ENCODE results near the gene HMX2. TPM values are rescaled to one million over a fixed set of nuclear protein-coding genes. Genes with fewer than 3 reads are reported as not detected.

The HMX2 gene
- total and polyA plus RNA-seq, 2 of the 13 experiments (the other 11 are each of a cell fraction or from before 2014, with no cell fraction given), result not detected

GRCh38 chr10:123140164-123140982 is 7.6 kb upstream of the HMX2 start (continued):
- TF ChIP-seq ZNF317 (CRISPR knock-in tag; IDR thresholded peaks at IDR 0.05) (no peak), NCOA2 (CRISPR knock-in tag; IDR thresholded peaks at IDR 0.05) (no peak), GABPA (IDR thresholded peaks at IDR 0.05; ENCODE audit: low read depth, low read length) (0 out of 2 replicates have a peak, but pooled peaks have one; percentile 12), GABPA (CRISPR knock-in tag; IDR thresholded peaks at IDR 0.05; ENCODE audit: low read depth) (no peak), ZNF382 (CRISPR knock-in tag; IDR thresholded peaks at IDR 0.05; ENCODE audit: borderline replicate concordance) (no peak), SP4 (CRISPR knock-in tag; IDR thresholded peaks at IDR 0.05) (no peak), CBX2 (IDR thresholded peaks at IDR 0.05; ENCODE audit: low read depth, low read length) (peak; percentile 93), CBX2 (CRISPR knock-in tag; IDR thresholded peaks at IDR 0.05; ENCODE audit: low read depth) (0 out of 2 replicates have a peak, but pooled peaks have one; percentile 36), GATA4 (IDR thresholded peaks at IDR 0.05; ENCODE audit: borderline replicate concordance, low read depth) (no peak), ZNF737 (CRISPR knock-in tag; IDR thresholded peaks at IDR 0.05; ENCODE audit: borderline replicate concordance) (no peak), SP5 (CRISPR knock-in tag; IDR thresholded peaks at IDR 0.05; ENCODE audit: borderline replicate concordance, low read depth) (no peak), ZNF780A (CRISPR knock-in tag; IDR thresholded peaks at IDR 0.05) (no peak), ZNF496 (CRISPR knock-in tag; IDR thresholded peaks at IDR 0.05; ENCODE audit: insufficient replicate concordance) (no peak), ZNF703 (CRISPR knock-in tag; IDR thresholded peaks at IDR 0.05; ENCODE audit: borderline replicate concordance) (no peak), JARID2 (CRISPR knock-in tag; IDR thresholded peaks at IDR 0.05; ENCODE audit: insufficient replicate concordance) (no peak), ZNF234 (CRISPR knock-in tag; conservative IDR thresholded peaks at IDR 0.05) (no peak), MAF1 (CRISPR knock-in tag; IDR thresholded peaks at IDR 0.05; ENCODE audit: borderline replicate concordance) (no peak), ZNF605 (CRISPR knock-in tag; IDR thresholded peaks at IDR 0.05) (no peak), HMGA1 (CRISPR knock-in tag; conservative IDR thresholded peaks at IDR 0.05) (no peak), NR2F2 (IDR thresholded peaks at IDR 0.05; ENCODE audit: borderline replicate concordance, low read depth) (no peak), ZNF3 (CRISPR knock-in tag; IDR thresholded peaks at IDR 0.05) (no peak), ZNF12 (CRISPR knock-in tag; IDR thresholded peaks at IDR 0.05) (no peak), ZNF501 (CRISPR knock-in tag; IDR thresholded peaks at IDR 0.05) (peak; percentile 62; the same call in 1 of the 2 replicates), MBNL3 (CRISPR knock-in tag; conservative IDR thresholded peaks at IDR 0.05) (no peak), MLXIP (CRISPR knock-in tag; IDR thresholded peaks at IDR 0.05; ENCODE audit: borderline replicate concordance) (no peak)
- TF ChIP-seq, protein P1, sequence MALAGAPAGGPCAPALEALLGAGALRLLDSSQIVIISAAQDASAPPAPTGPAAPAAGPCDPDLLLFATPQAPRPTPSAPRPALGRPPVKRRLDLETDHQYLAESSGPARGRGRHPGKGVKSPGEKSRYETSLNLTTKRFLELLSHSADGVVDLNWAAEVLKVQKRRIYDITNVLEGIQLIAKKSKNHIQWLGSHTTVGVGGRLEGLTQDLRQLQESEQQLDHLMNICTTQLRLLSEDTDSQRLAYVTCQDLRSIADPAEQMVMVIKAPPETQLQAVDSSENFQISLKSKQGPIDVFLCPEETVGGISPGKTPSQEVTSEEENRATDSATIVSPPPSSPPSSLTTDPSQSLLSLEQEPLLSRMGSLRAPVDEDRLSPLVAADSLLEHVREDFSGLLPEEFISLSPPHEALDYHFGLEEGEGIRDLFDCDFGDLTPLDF (CRISPR knock-in tag; IDR thresholded peaks at IDR 0.05), result no peak
- TF ChIP-seq, protein P2, sequence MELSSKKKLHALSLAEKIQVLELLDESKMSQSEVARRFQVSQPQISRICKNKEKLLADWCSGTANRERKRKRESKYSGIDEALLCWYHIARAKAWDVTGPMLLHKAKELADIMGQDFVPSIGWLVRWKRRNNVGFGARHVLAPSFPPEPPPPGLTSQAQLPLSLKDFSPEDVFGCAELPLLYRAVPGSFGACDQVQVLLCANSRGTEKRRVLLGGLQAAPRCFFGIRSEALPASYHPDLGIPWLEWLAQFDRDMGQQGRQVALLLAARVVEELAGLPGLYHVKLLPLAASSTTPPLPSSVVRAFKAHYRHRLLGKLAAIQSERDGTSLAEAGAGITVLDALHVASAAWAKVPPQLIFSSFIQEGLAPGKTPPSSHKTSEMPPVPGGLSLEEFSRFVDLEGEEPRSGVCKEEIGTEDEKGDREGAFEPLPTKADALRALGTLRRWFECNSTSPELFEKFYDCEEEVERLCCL (CRISPR knock-in tag; IDR thresholded peaks at IDR 0.05; ENCODE audit: borderline replicate concordance), result no peak

All from HepG2 (cell line).